ENCODE data around the gene DKK1.

Gene DKK1

DNA sequence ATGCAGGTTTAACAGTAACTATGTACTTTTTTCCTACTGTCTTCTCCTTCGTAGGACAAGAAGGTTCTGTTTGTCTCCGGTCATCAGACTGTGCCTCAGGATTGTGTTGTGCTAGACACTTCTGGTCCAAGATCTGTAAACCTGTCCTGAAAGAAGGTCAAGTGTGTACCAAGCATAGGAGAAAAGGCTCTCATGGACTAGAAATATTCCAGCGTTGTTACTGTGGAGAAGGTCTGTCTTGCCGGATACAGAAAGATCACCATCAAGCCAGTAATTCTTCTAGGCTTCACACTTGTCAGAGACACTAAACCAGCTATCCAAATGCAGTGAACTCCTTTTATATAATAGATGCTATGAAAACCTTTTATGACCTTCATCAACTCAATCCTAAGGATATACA lies 2.4 kb downstream of the DKK1 start:
- no peak for DNase-seq (ENCODE audit: low read depth)
- no peak overlapping the region for H3K4me3 ChIP-seq (ENCODE audit: control insufficient read depth, low read depth, low read length)
- TF ChIP-seq, protein P1, sequence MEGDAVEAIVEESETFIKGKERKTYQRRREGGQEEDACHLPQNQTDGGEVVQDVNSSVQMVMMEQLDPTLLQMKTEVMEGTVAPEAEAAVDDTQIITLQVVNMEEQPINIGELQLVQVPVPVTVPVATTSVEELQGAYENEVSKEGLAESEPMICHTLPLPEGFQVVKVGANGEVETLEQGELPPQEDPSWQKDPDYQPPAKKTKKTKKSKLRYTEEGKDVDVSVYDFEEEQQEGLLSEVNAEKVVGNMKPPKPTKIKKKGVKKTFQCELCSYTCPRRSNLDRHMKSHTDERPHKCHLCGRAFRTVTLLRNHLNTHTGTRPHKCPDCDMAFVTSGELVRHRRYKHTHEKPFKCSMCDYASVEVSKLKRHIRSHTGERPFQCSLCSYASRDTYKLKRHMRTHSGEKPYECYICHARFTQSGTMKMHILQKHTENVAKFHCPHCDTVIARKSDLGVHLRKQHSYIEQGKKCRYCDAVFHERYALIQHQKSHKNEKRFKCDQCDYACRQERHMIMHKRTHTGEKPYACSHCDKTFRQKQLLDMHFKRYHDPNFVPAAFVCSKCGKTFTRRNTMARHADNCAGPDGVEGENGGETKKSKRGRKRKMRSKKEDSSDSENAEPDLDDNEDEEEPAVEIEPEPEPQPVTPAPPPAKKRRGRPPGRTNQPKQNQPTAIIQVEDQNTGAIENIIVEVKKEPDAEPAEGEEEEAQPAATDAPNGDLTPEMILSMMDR (conservative IDR thresholded peaks at IDR 0.05; ENCODE audit: control insufficient read depth, insufficient read depth, low read depth, low read length) = no peak

DNA sequence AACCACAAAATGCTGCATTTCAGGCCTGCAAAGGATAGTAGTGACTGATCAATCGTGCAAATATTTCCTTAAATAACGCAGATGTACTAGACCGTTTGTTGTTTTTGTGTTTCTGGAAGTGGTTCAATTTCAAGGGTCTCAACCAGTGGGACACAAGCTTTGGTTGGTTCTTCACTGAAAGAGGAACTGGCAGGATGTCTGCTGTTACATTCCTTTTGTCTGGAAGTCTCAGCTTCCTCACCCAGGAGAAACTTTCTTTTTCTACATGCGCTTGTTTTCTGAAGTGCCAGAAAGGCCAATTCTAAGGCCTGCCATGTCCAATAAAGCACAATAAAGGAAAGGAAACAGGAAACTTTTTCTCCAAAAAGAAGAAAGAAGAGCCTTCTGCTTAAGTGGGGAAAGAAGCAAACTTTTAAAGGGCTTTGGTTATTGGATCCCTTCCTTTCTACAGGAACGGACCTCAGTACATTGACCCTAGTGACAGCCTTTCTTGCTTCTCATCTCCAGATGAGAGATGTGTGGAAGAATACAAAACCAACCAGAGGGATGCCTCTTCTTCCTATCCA lies 4.1 kb downstream of the DKK1 start:
- no peak overlapping the region for H3K4me3 ChIP-seq (ENCODE audit: control insufficient read depth, low read depth, low read length)
- DNase-seq (ENCODE audit: low read depth) = peak; percentile 52
- TF ChIP-seq, protein P1 (conservative IDR thresholded peaks at IDR 0.05; ENCODE audit: control insufficient read depth, insufficient read depth, low read depth, low read length) = no peak

- no peak overlapping the region for H3K4me3 ChIP-seq (ENCODE audit: control insufficient read depth, low read depth, low read length)
- TF ChIP-seq, protein P1 (conservative IDR thresholded peaks at IDR 0.05; ENCODE audit: control insufficient read depth, insufficient read depth, low read depth, low read length) = no peak
Observed at GRCh38 chr10:52318822-52319464, 4.9 kb downstream of the DKK1 start.

DNA sequence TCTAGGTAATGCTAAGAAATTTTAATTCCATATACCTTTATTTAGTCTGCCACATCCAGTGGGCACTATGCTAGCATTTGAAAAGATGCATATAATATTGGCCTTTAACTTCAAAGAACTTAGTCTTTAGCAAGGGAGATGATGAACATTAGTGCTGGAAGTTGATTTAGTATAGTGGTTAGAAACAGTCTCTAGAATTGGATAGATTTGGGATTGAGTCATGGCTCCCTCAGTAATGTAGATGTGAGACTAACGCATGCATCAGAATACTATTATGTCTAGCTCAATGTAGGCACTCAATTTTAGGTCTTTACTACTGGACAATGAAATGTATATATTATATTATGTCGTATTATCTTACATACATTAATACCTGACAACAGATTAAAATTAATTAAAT lies 5.8 kb downstream of the DKK1 start:
- no peak overlapping the region for H3K4me3 ChIP-seq (ENCODE audit: control insufficient read depth, low read depth, low read length)
- TF ChIP-seq, protein P1 (conservative IDR thresholded peaks at IDR 0.05; ENCODE audit: control insufficient read depth, insufficient read depth, low read depth, low read length) = no peak
- DNase-seq (ENCODE audit: low read depth) = peak; percentile 52

More at GRCh38 chr10:52318822-52319464, 4.9 kb downstream of the DKK1 start:
- DNase-seq (ENCODE audit: low read depth) = peak; percentile 97

DNA sequence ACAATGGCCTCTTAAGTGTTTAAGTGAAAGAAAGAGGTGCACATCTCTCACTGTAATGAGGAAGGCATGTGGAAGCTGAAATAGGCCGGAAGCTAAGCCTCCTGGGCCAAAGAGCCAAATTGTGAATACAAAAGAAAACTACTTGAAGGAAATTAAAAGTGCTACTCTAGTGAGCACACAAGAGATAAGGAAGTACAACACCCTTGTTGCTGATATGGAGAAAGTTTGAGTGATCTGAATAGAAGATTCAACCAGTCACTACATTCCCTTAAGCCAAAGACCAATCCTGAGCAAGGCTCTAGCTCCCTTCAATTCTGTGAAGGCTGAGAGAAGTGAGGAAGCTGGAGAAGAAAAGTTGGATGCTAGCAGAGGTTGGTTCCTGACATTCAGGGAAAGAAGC lies 8.2 kb downstream of the DKK1 start:
- DNase-seq (ENCODE audit: low read depth) = no peak
- no peak overlapping the region for H3K4me3 ChIP-seq (ENCODE audit: control insufficient read depth, low read depth, low read length)
- TF ChIP-seq, protein P1 (conservative IDR thresholded peaks at IDR 0.05; ENCODE audit: control insufficient read depth, insufficient read depth, low read depth, low read length) = no peak

DNA sequence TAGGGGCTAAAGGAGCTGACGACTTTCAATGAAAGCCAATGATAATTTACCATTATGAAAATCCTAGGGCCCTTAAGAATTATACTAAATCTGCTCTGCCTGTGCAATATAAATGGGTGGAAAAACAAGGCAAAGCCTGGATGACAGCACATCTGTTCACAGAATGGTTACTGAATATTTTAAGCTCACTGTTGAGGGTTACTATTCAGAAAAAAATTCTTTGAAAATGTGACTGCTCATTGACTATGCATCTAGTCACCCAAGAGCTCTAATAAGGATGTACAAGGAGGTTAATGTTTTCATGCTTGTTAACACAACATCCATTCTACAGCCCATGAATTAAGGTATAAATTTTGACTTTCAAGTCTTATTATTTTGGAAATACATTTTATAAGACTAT lies 8.9 kb downstream of the DKK1 start:
- H3K4me3 ChIP-seq (ENCODE audit: control insufficient read depth, low read depth, low read length) = no peak overlapping the region
- peak; percentile 21 for DNase-seq (ENCODE audit: low read depth)
- TF ChIP-seq, protein P1 (conservative IDR thresholded peaks at IDR 0.05; ENCODE audit: control insufficient read depth, insufficient read depth, low read depth, low read length) = no peak

Measured in fibroblast of mammary gland (primary cell).